Measurements from ENCODE around the gene APEX2.
"Not testable (repeated sequence)": the region's sequence is repeated elsewhere in the genome, so short reads cannot be mapped to it uniquely, and the experiment has no call there.

Gene APEX2

DNA sequence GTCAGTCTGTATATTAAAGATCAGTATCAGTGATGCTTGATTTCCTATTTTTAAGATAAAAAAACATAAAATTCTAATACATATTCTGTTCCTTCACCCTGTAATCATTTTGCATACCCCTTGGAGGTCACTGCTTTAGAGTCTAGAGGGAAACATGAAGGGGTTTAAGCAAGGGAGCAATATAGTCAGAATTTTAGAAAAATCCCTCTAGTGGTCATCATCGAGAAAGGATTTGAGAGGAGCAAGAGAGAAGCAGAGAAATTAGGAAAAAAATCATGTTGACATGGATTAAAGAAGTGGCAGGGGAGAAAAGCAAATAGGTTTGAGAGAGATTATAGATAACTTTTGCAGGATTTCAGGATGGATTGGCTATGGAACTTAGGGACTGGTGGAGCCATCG is 11.1 kb downstream of the APEX2 start:
- DNase-seq = no peak

DNA sequence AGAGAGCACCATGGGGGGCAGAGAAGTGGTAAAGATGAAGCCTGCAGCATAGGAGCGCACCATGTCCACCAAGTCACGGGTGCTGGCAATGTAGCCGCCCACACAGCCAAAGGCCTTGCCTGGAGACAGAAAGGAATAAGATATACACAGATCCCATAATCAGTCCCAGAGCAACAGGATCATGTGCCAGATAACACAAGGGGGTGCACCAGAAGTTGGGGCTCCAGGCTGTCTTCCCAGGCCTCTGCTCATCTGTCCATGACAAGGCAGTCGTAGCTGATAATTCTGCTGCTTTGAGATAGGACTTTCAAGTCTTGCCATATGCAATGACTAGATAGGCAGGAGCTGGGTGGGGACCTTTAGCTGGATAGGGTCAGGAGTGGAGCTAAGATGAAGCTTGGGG is 14.7 kb downstream of the APEX2 start:
- DNase-seq = no peak

- DNase-seq = no peak
These were observed 26.0 kb downstream of the APEX2 start for GRCh38 chrX:55026143-55026542.

DNA sequence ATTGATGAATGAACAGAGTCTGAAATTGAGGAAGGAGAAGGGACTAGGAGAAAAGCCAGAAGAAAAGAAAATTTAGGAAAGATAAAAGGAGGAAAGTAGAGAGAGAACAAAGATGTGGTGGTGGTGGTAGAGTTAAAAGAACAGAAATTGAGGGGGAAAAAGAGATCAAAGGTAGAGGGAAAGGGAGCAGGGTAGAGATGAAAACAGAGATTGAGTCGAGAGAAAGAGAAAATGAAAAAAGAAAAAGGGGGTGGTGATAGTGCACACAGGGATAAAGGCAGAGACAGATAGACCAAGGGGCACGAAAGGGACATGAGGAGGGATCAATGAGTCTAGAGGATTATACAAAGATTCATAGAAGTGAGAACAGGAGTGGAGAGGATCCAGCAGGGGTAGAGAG is 26.7 kb downstream of the APEX2 start:
- no peak for DNase-seq

DNA sequence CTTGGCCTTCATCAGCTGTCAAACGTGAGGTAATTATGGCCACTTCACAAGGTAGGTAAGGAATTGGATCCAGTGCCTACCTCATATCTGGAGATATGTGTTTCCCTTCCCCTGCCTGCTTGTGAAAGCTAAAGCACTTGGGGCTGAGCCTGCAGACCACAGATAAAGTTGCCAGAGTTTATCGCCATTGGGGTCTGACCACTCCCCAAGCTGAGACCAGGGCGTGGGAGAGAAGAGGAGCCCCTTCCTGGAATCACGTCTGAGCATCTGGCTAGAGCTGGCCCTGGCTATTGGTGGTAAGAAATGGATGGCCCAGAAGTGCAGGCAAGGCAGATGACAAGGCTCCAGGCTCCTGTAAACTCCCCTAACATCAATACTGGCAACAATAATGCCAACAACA is 27.9 kb downstream of the APEX2 start:
- no peak for DNase-seq

DNA sequence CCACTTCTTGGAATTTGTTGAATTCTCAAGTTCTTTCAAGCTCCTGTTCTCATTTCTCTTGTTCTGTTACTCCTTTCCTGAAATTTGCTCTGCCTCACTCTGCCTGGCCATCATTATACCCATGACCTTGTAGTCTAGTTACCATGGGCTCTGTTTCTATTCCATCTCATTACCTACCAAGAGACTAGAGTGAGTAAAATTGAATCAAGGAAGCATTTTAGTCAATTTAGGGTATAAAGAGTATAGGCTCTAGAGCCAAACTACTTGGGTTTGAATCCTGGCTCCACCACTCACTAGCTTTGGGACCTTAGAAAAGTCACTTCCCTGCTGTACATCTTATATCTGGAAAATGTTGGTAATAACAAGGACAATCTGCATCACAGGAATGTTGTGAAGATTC is 28.4 kb downstream of the APEX2 start:
- no peak for DNase-seq

DNA sequence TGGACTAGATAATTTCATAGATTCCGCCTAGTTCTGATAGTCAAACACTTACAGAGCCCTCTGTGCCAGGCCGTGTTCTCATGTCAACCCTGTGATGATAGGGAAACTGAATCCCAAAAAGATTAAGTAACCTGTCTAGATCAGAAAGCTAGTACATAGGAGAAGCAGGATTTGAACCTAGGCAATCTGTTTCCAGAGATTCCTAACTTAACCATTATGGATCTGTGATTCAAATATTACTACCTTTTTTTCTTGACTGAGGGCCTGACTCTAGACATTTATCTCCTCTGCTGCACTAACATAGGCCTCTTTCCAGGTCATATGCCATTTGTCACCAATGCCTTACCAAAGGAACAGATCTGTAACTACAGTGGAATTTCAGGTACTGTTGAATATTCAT is 29.1 kb downstream of the APEX2 start:
- no peak for DNase-seq

- DNase-seq = no peak
These were observed 30.4 kb downstream of the APEX2 start, which contains the start of gene ALAS2 for GRCh38 chrX:55030271-55031205. ALAS2 (minus strand) TSS chrX:55030977; CDS start chrX:55026000, 4,977 bp downstream.

DNA sequence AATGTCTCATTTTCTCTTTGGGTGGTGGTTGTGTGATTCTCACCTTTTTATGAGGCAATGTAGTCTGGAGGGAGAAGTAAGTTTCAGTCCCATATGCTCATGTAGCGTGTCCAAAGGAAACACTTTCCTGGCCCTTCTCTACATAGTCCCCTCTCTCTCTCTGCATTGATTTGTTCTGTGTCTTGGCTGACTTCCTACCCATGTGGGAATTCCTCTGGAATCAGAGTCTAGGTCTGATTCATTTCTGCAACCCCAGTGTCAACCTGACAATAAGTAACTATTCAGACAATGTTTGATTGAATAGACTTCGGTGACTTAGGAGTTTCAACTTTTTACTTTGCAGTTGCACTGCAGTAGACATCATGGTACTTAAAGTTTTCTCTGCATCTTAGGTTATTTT is 33.3 kb downstream of the APEX2 start:
- DNase-seq = no peak

DNA sequence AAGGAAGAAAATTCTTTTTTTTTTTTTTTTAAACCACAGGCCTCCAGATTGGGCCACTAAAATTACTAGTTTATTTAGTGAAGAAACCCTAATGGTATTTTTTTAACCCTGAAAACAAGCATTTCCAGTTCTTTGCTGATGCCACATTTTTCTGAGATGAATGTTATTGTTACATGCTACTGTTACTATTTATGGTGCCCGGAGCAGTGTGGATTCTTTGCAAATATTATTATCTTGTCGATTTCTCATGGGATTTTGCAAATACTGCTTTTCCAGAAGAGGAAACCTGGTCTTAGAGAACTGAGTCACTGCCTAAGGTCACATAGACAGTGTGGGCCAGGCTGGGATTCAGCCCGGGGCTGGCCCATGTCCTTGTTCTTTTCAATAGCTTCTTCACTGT is 39.3 kb downstream of the APEX2 start:
- peak; percentile 8 for DNase-seq

GRCh38 chrX:55041514-55041913 is 41.4 kb downstream of the APEX2 start:
- DNase-seq = no peak

- not testable (repeated sequence) for DNase-seq
These were observed 50.4 kb downstream of the APEX2 start for GRCh38 chrX:55050599-55050998.

- peak; percentile 0 for DNase-seq
These were observed 56.9 kb downstream of the APEX2 start for GRCh38 chrX:55056820-55057674.

DNA sequence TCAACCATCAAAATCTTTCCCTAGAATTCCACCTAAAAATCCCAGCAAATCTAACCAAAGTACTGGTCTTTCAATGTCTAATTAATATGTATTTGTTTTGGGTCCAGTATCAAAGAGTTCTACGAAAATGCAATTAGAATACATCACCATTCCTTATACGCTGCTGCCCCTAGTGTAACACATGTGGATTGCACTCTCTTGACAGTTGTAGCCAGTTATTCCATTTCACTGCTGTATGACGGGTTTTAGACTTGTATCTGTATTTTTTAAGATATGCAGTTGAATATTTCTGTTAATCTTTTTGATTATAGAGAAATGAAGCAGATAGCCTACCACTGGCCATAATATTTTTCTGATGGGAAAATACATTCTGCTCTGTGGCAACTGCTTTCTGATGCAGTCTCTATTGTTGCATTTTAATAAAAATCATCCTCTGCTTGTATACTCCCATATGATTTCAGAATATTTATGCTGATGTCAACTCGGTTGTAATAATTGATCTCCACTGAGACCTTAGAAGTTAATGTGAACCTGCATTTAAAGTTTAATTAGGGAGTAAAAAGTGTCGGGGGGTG is 57.6 kb downstream of the APEX2 start:
- peak; percentile 18 for DNase-seq

Data from EL (cell line).